T-helper 22 cell (primary cell): Measurements from ENCODE around the gene ZBTB16.

Experiments
- DNase-seq: peaks from one replicate; pipeline ENCODE4 v3.0.0-alpha.2; 2020; ENCODE audit warnings: low read depth

ZBTB16 gene

DNA sequence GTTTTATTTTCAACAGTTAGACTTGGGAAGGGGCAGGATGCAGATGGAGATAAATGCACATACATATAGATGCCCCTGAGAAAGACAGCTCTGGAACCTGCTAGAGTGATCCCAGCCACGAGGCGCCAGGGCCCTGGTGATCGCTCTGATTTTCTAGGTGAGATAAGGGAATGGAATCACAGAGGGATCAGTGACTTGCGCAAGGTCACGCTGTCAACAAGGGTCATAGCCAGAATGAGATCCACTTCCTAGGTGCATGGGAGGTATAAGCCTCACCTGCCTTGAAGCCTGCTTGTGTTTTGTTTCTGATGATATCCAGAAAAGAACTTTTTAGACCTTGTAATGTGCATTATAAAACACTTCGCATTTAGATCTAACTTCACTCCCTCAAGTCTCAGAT is 47.5 kb downstream of the ZBTB16 start:
- no peak for DNase-seq

DNA sequence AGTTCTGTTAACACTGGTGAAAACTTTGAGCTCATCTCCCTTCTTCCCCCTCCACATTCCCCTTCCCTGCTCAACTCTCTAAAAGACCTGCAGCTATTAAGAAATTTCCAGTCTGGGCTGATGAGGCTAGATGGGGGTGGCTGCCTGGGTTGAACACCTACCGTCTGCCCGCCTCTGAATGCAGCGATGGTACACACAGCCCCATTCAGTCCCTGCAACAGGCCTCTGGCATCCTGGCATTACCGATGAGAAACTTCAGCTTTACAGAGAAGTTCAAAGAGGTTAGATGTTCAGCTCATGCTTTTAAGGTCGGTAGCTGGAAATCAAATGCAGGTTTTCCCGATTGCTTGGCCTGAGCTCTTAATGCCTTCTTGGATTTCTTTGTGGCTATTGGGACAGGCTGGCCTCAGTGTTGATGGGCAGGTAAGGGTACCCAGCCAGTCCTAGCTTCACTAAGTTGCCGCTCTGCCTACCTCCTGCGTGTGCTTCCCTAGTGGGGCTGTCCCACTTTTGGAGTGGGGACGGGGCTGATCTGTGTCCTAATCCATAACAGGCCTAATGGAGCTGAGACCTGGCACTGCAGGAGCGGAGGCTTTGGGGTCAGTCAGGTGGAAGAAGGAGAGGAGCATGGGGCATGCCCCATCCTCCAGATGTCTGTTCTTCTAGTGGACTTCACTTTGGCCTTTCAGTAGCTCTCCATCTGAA is 49.1 kb downstream of the ZBTB16 start:
- no peak for DNase-seq

DNA sequence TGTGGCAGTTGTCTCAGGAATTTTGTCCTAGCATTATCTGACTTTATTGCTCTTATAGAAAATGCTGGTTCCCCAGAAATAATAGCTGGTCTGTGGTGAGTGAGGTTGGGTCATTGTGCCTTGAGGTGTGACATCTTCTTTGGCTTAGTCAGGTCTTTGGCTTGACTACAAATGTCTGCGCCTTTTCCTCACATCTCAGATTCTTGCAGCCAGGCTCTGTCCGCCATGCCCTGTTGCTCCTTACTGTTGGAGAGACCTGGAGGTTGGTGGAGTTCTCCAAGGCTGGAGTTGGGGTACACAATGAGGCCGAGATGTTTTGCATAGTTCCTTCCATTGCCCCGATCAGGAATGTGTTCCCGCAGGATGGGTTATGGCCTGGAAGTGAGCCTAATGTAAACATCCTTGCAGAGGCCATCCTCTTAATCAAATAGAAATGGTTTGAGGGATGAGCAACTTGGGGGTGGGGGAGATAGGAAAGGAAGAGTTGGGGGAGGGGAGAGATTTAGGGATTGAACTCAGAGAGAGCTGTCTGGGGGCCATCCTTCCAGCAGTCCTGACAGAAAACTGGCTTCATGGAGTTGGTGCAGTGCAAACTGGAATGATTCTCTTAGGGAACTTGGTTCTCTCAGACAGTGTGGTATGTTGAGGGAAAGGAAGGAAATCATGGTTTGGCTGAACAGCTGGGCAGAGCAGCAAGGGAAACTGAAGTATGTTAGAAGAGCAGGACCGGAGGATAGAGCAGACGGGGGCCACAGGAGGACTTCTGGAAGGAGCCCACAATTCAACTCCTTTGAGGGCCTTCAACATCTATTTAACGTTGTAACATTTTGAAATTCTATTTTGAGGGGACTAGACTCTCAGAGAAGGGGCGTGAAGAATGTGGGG is 49.9 kb downstream of the ZBTB16 start:
- DNase-seq: no peak

DNA sequence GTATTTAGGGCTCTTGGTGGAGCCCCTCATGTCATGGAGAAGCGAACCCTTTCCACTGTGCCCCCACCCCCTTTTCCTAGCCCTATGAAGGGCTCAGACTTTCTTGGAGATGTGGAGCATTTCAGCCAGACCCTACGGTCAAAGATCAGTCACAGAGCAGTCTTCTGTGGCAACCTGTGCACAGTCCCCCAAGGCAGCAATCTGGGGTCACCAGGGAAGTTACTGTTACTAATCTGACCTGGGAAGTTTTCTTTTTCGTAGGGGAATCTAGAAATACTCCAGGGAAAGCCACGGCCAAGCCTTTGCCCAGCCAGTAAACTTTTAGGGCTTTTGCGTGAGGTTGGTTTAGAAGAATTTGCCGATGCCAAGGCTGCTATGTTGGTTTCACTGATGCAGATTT is 50.6 kb downstream of the ZBTB16 start:
- DNase-seq: no peak

DNA sequence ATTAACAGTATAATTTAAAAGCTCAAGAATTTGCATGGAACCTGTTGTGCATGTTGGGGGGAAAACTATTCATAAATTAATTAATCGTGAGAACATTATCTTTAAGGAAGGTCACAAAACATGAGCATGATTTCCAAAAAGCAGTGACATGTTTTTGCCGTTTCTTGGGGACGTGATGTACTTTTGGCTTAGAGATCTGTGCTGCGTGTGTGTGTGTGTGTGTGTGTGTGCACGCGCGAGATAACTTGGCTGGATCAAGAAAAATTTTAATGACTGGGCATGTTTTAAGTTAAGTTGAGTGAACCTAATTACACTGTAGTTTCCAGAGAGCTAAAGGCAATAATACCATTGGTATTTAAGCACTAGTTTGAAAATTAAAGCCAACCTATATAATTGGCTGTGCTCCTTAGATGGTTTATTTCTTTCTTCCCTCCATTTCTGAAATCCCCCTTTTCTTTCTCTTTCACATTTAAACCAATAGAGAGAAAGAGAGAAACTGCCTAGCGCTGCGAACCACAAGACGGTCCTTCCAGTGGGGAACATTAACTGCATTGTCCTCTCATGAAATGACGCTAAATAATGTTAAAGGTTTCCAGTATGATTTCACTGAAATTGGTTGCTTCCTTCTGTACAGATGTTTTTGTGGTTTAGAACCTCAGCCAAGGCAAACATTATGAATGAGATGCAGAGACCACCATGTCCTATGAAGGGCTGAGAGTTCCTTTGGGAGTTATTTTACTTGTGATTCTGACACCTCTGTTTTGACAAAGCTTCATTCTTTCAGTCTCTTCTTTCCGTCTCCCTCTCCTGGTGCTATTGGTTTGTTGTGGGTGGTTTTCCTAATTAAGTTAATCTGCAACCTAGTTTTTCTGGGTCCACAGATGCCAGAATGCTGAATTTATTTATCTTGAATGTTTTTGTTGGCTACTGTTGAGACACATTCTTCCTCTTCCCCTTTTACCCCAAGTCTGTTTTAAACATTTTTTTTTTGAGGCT is 51.7 kb downstream of the ZBTB16 start:
- no peak for DNase-seq

DNA sequence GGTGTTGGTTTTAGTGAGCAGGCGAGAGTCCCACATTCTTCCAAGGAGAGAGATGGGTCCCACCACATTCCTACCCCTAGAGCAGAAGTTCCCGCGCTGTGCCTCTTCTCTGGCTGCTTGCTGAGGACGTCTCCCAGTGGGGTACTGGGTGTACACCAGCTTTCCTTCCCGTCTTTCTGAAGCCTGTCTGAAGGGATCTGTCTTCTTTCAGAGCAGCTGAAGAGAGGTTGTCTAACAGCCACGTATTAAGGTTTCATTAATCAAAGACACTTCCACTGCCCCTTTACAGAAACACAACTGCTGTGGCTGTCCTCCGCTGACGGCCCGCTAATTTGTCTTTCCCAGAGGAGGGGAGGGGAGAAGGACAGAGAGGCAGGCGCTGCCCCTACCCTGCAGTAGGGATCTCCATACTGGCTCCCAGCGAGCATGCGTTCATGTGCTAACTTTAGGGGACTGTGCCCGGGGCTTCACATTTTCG is 56.0 kb downstream of the ZBTB16 start:
- DNase-seq: no peak

DNA sequence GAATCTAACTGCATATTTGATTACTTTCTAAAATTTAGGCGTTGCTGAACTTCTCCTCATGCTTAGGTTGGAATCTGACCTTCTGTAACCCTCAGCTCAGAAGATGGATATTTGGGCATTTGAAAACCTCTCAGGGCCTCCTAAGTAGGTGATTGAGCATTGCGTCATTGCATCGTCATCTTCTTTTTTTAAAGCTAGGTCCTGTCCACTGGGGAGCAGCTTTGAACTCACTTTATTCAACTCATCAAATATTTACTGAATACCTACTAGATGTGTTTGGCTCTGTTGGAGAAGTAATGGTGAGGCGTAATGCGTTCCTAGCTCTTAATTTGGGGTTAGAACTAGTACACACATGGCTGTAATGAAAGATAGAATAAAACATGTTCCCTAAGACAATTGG is 56.8 kb downstream of the ZBTB16 start:
- DNase-seq: no peak

DNA sequence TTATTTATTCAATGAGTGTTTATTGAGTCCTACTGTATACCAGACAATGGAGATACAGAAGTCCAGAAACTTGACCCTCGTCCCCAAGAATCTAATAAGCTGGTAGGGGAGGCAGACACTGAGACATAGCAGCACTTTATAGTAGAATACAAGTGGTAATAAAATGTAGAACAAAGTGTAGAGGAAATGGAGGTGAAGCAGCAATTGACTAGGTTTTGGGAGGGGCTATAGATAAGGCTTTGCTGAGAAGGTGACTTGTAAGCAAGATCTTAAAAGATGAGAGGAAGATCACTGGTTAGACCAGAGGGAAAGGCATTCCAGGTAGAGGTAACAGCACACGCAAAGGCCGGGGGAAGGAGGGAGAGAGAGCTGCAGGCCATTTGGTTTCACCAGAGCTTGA is 57.3 kb downstream of the ZBTB16 start:
- no peak for DNase-seq

DNA sequence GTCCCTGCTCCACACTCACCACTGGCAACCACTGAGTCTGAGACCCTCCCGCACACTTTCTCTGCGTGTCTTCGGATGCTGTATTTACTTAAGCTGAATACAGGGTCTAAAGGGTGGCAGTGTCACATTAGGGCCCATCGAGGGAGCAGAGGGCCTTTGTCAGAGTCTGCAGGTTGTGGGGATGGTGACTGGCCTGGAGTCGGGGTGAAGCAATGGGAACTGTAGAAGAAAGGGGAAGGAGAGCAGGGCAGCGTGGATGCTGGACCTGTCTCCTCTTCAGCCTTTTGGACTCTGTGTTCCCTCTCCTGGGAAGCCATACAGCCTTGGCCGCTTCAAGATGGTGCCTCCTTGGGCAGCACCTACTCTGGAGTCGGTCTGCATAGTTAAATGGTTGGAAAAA is 61.1 kb downstream of the ZBTB16 start:
- no peak for DNase-seq

DNA sequence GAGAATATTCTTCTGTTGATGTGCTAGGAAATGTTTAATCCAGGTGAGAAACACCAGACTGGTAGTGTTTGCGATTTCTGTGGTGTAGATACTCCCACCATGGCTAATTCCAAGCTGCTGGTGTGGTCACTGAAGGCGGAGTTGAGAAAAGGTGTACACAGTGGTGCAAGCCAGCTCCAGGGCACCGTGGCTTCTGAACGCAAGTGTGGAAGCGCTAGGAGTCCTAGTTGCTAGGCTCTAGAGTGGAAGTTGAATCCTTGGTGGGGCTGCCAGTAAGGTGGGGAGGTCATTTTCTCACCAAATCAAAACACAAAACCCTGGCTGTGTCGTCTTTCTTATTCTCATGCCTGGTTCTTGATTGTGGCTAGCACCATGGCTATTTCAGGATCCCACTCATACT is 61.6 kb downstream of the ZBTB16 start:
- no peak for DNase-seq

DNA sequence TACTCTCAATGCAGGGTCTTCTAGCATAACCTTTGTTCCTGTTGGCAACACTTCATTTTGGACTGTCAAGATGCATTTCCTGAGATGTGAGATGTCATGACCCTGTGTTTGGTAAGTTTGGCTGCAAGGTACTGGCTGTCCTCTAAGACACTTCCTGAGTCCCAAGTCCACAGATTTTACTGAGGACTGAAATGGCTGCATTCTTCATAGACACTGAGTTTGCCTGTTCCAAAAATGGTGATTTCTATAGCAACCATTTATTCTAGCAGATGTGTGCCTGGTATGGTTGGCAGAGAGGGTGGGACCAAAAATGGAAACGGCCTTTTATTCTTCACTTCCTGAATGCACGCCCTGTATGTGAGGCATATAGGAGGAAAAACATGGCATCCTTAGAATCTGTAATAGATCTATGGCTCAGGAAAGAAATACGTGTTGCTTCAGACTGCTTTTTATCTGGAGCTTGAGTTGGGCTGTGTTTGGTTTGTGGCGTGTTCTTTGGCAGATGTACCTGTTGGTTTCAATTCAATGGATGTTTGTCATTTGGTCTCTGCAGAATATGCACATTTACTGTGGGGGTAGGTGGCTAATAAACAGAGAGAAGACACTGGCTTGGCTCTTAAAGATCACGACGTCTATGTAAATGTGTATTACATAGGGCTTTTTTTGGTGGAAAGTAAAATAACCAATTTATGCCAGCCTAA is 62.4 kb downstream of the ZBTB16 start:
- no peak for DNase-seq

DNA sequence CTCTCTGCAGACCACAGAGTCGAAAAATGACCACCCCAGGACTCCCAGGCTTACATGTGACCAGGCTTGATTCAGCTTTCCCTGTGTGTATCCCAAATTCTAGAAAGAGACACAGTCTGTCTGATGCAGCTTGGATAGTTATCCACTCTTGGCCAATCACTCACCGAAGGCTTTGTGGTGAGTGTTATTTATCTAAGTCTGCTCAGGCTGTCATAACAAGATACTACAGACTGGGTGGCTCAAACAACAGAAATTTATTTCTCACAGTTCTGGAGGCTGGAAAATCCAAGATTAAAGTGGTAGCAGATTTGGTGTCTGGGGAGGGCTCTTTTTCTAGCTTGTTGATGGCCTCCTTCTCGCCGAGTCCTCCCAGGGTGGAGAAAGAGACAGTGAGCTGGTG is 63.2 kb downstream of the ZBTB16 start:
- DNase-seq: no peak

DNA sequence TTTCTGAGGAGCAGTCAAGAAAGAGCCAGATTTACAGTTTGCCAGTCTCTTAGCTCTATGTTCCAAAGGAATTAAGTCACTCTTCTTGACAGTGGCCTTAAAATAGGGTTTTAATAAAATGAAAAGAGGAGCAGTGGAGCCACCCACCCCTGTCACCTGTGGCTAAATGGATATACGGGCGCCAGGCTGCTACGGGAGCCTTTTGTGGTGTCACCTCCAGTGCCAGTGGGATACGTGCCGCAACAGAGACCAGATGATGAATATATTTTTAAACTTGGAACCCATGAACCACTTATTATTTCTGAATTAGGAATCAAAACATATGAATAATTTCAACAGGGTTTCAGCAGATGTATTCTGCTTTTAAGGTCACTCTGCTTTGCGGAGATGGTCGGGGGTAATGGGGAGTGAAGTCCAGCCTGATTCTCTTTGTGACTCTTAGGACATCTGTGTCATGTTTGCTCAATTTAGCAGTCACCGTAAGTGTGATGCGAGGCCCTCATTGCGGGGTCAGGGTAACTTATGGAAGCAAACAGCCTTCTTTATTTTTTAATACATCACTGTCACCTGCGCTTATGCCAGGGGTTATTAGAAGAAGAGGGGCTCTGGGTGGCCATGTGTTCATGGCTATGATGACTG is 64.3 kb downstream of the ZBTB16 start:
- DNase-seq: no peak

DNA sequence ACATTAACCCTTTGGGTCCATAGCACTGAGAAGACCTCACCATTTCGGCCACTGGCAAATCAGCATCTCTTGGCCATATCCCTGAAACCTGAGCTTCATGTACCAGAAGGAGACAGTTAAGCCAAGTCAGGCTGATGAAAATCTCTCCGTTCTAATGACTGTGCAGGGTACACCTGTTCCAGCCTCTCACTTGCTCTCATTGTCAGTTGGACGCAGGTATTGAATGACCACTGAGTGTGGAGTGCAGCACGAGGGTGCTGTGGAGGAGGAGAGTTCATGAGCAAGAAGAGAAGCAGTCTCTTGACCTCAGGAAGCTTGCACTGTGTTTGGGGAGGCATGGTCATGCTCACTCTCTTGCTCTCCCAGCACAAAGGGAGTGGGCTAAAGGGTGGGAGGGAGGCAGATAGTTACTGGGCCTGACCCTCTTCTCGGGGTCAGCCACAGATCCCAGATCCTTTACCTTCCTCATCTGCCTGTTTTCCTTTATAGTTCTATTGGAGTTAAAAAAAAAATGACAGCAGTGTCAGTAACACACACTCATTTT is 65.2 kb downstream of the ZBTB16 start:
- no peak for DNase-seq

DNA sequence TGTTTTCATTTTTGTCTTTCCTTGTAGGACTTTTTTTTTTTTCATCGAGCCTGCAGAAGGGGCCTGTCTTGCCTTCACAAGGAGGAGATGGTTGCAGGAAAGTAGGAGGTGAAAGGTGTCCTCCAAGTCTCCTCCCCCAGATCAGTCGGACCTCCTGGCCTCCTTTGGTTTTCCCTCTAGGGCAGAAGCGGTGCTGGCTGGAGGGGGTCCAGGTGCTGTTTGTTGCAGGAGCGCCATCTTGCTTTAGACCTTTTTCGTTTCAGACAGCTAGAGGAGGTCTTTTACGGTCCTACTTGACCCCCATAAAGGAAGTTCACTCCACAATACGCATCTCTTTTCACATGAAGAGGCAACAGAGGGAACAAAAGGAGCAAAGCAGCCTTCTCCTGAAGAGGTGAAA is 66.0 kb downstream of the ZBTB16 start:
- no peak for DNase-seq

DNA sequence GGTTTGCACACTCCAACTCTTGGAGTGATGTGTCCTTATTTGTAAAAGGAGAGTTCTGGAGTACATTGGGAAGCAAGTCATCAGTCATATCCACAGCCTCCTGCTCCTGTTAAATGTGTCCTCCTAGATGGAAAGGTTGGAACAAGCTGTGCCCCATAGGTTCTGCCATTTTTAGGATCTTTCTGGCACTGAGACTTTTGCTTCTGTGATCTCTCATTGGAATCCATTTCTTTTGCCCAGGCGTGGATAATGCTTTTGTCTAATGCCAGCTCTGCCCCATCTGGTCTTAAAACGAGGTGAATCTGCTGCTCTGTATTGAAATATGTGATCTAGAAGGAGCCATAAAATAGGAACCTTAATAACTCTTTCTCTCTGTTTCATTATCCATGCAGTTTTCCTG is 66.4 kb downstream of the ZBTB16 start:
- no peak for DNase-seq

DNA sequence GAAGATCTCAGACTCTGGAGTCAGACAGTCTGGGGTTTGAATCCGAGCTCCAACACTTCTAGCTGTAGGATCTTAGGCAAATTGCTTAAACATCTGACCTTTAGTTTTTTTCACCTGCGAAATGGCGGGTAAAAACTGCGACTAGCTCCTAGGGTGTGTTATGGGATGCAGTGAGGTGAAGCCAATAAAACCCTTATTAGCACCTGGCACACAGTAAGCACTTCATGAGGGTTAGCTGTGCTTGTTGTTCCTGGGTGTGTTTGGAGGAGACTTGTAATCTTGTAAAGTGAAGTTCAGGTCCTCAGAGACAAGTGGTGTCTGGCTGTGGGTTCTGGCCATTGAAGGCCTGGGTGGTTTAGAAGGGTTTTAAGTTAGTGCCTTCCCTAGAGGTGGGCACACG is 68.9 kb downstream of the ZBTB16 start:
- DNase-seq: no peak

DNA sequence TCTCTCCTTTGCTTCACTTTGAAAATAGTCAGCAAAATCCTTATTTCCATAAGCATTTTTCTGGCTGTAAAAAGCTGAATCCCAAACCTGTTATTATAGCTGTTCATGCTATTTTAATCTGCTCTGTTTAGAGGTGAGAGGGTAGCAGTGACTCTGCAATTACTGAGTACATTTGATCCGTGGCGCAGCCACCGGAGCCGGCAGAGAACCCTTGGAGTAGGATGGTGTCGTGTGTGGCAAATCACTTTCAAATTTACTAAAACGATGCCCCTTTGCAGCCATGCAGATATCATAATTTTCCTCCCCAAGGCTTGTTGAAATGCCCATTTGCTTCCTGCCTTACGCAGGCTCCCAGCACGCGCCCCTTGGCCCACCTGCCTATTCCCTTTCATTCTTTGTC is 69.6 kb downstream of the ZBTB16 start:
- no peak for DNase-seq

DNA sequence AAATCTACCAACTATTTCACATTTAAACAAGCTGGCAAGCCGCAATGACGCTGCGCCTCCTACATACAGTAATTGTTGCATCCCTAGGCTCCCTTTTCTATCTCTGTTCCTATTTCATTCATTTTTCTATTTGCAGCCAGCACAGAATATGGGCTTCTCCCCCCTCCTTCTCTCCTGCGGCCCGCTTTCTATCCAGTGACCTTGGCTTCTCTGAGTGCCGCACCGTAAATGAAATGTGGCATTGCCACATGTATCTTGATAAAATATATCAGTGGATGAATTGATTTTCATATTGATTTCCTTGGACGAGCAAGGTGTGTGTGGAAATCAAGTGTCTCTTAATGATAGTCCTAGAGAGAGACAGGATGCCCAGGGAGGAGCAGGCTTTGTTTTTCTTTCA is 70.2 kb downstream of the ZBTB16 start:
- DNase-seq: no peak

DNA sequence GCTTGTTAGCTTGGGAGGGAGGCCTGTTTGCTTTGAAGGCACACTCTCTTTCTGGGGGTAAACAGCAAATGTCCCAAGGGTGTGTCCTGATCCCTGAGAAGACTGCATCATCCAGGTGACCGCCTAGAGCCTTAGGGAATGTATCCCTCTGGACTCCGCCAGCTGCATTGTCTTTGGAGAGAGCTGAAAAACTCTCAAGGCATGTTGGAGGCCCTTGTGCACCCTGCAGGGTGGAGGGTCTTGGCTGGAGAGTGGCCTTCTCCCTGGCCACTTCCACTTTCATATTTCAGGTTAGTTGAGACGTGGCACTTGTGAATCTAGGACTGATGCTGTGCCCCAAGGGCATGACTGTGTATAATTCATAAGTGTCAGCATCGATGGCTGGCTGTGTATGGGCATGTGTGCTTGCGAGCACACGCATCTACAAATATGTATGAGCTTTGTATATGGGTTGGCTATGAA is 70.6 kb downstream of the ZBTB16 start:
- no peak for DNase-seq
